GM13977 (cell line): ENCODE measurements around the gene GPSM3.

ENCODE experiments used
- DNase-seq: peaks from one replicate; pipeline ENCODE4 v3.0.0; 2012; ENCODE audit warnings: low spot score
- CTCF ChIP-seq: IDR thresholded peaks from 2 replicates; pipeline ENCODE4 v1.5.1; 2012; ENCODE audit warnings: mild to moderate bottlenecking, control low read depth; ENCODE audit not compliant: insufficient read depth; ENCODE audit errors: extremely low read depth, missing control alignments
- in situ Hi-C: fragments of 300-500 bp; cut with MboI; formaldehyde crosslinking; loops from one replicate; pipeline ENCODE4 v1.12.0; 2022; ENCODE audit warnings: low sequenced_read_pairs, low pct_unique_long_range_greater_than_20kb, mixed read lengths, inconsistent platforms; ENCODE audit not compliant: unreplicated experiment

Gene GPSM3

GRCh38 chr6:32204268-32204715, 11.8 kb upstream of the GPSM3 start:
- in situ Hi-C loops, result no loop called here

GRCh38 chr6:32203426-32204267, 11.2 kb upstream of the GPSM3 start:
- in situ Hi-C loops, result no loop called here
- no peak for TF ChIP-seq CTCF
- DNase-seq, result no peak

More at GRCh38 chr6:32204268-32204715, 11.8 kb upstream of the GPSM3 start:
- no peak for TF ChIP-seq CTCF
- no peak for DNase-seq

- in situ Hi-C loops, result no loop called here
- no peak for TF ChIP-seq CTCF
- DNase-seq, result no peak
Measured at GRCh38 chr6:32202186-32202585, 9.7 kb upstream of the GPSM3 start.

- in situ Hi-C loops, result no loop called here
- no peak for DNase-seq
- no peak for TF ChIP-seq CTCF
Measured at GRCh38 chr6:32200711-32201475, 8.4 kb upstream of the GPSM3 start.

- no peak for DNase-seq
- in situ Hi-C loops, result no loop called here
- no peak for TF ChIP-seq CTCF
Measured at GRCh38 chr6:32198866-32199265, 6.4 kb upstream of the GPSM3 start.

GRCh38 chr6:32198345-32198696, 5.9 kb upstream of the GPSM3 start:
- no peak for TF ChIP-seq CTCF
- DNase-seq, result no peak
- in situ Hi-C loops, result no loop called here
